Measurements from ENCODE around the gene IRF4.

The IRF4 gene

GRCh38 chr6:381742-382461 lies 9.7 kb upstream of the IRF4 start:
- no peak for DNase-seq (ENCODE audit: low read depth in 2 of 2, low spot score in 1 of 2)

- DNase-seq (ENCODE audit: low read depth in 2 of 2, low spot score in 1 of 2), result no peak
Measured at GRCh38 chr6:382883-383810, 8.4 kb upstream of the IRF4 start.

- no peak for DNase-seq (ENCODE audit: low read depth in 2 of 2, low spot score in 1 of 2)
Measured at GRCh38 chr6:383856-384255, 7.7 kb upstream of the IRF4 start.

GRCh38 chr6:384898-385297 lies 6.7 kb upstream of the IRF4 start:
- DNase-seq (ENCODE audit: low read depth in 2 of 2, low spot score in 1 of 2), result no peak

DNA sequence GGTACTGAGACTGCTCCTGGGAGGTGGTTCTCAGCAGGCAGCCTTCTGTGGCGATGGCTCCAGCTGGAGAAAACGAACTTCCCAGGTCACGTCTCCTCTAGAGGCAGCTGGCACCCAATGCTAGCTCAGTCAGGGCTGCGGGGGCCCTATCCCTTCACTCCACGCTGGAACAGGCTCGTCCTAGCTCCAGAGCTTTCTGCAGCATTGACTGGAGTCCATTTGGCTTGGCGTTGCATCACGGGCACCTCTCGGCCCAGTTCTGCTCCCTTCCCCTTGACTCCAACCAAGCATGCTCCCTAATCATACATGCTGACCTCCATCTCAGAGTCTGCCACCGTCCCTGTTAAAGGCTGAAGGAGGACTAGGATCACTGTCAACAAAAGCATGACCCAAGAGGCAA lies 5.9 kb upstream of the IRF4 start:
- no peak for DNase-seq (ENCODE audit: low read depth in 2 of 2, low spot score in 1 of 2)

GRCh38 chr6:386688-387266 lies 4.8 kb upstream of the IRF4 start:
- DNase-seq (ENCODE audit: low read depth in 2 of 2, low spot score in 1 of 2), result no peak

GRCh38 chr6:387293-387741 lies 4.2 kb upstream of the IRF4 start:
- DNase-seq (ENCODE audit: low read depth in 2 of 2, low spot score in 1 of 2), result no peak

DNA sequence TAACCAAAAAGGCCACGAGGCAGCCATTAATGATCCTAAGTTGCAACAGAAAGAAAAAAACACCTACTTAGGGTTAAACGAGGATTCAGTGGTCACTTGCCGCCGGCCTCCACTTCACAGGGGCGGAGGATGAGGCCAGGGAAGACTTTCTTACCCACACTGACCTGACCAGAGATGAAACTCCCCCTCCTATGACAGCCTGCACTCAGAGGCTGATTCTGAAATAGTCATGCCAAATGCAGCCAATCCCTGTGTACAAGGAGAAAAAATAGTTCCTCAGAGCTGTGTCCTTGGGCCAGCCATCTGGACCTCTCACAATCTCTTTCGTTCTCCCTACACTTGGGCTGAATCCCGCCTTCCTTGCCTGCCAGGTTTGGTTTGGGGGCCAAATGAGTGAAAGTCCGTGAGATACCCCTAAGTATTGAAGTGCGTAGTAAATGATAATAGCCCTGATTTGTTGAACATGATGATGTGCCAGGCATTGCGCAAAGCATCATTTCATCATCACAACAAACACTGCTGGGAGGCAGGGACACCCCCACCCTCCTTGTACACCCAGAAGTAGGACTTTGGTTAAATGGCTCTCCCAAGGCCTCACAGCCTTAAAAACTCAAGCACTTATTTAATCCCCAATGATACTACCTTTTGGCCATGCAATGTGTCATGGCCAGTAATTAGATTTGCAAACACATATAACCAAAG lies 3.2 kb upstream of the IRF4 start:
- no peak for DNase-seq (ENCODE audit: low read depth in 2 of 2, low spot score in 1 of 2)

DNA sequence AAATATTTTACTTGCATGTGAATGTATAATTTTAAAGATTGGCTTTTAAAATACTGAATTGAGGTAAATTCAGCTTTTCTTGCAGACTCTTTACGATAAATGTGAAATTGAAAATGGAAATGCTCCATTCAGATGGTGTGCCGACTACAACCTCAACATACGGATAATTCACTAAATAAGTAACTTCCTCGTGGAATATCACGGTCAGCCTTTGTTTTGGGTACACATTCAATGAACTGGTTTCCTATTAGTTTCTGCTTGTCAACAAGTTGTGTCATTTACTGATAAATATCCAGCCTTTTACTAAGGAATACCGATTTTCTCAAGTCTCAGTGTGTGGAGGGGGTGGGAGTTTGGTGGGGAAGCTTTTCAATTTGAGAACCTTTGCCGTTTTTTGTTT lies 2.4 kb upstream of the IRF4 start:
- DNase-seq (ENCODE audit: low read depth in 2 of 2, low spot score in 1 of 2), result no peak

DNA sequence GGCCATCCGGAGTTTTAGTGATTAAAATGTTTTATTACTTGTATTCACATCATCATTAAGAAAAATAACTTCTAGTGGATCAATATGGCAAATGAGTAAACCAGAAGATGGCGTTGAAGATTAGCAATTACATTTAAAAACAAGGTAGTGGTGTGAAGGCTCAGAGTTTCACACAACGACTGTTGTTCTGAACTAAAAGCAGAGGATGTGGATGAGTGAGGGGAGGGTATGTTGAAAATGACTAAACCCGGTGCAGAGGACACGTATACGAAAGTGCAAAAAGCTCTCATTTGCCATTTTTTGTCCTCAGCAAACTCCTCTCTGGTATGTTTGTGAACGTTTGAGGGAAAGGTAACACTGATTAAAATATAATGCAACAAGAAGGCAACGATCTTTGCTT lies 1.9 kb upstream of the IRF4 start:
- no peak for DNase-seq (ENCODE audit: low read depth in 2 of 2, low spot score in 1 of 2)

- DNase-seq (ENCODE audit: low read depth in 2 of 2, low spot score in 1 of 2), result no peak
Measured at GRCh38 chr6:390914-391558, 516 bp upstream of the IRF4 start.

DNA sequence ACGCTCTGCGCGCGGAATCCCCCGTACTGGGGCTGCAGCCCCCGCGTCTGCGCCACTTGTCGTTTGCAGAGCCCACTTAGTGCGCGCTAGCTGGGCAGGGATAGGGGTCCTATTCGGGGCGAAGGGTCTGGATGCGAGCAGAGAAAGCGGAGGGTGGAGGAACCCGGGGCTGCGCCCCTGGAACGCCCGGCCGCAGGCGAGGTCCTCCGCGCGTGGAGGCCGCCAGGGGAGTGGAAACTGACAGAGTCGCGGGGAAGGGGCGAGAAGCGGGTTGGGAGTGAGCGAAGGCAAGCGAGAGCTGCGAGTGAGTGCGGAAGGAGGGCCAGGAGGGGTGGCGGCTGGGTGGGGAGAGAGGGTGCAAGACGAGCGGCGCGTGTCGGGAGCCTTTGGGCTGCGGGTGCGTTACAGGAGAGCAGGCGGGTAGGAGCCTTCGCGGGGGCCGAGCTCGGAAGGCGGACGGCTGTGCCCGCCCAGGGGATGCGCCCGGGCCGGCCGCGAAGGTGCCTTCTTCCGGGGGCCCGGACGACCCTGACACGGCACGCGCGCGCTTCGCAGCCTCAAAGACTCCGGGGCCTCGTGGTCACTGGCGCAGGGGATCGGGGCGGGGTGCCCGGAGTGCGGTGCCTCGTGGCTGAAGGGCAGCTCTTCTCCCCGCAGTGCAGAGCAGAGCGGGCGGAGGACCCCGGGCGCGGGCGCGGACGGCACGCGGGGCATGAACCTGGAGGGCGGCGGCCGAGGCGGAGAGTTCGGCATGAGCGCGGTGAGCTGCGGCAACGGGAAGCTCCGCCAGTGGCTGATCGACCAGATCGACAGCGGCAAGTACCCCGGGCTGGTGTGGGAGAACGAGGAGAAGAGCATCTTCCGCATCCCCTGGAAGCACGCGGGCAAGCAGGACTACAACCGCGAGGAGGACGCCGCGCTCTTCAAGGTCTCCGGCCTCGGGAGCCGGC lies 1.2 kb downstream of the IRF4 start:
- no peak for DNase-seq (ENCODE audit: low read depth in 2 of 2, low spot score in 1 of 2)

DNA sequence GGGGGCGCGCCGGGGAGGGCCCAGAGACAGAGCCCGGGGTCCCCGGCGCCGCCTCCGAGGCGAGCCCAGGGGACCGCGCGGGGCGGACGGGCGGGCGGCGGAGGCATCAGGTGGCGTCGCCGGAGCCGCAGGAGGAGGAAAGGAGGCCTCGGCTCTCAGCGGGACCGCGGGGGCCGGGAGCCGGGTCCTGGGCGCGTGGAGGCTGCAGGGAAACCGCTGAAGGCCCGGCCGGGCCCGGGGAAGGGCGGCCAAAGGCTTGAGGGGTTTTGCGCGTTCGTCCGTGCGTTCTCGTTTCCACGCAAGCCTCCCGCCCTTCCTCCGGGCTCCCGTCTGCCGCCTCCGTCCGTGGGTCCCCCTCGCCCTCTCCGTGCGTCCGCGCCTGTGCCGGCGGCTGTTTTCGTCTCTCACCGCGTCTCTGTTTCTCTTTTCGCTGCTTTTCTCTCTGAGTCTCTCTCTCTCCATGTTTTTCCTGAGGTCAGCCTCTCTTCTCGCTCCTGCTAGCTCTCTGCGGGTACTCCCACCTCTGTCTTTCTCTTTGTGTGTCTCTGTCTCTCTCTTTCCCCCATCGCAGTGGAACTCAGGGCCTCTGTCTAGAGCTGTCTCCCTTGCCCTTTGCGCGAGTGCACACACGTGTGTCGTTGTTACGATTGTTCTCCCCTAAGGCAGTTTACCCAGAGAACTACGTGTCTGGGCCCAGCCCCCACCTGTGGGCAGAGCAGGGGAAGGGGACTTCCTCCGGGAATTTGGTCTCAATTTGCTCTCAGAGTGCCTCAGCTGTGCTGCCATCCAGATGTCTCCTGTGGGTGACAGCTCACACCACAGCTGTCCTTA lies 2.1 kb downstream of the IRF4 start:
- DNase-seq (ENCODE audit: low read depth in 2 of 2, low spot score in 1 of 2), result no peak

- no peak for DNase-seq (ENCODE audit: low read depth in 2 of 2, low spot score in 1 of 2)
Measured at GRCh38 chr6:394641-395289, 3.2 kb downstream of the IRF4 start.

DNA sequence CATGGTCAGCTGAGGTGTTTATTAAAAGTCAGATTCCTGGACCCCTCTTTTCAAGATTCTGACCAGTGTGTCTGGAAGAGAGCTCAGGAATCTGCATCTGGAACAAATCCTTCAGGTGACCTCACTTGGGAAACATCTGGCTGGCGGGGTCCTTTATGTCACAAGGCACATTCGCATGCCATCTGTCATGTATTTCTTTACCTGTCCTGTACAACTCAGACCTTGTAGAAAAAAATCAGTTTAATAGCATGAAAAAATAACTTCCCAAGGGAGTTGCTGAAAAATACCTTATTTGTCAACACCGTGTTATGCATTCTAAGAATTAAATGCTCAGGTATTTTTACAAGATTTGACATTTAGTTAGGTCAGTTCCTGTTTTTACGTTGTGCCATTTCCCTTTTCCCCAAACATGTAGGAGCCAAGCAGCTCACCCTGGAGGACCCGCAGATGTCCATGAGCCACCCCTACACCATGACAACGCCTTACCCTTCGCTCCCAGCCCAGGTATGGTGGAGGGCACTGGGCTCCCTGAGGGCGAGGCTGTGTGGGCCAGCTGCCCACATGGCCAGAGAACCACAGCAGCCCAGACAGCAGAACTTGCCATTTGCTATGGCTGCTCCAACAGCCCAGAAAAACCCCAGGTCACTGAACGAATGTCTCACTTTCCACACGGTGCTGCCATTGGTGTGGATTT lies 4.0 kb downstream of the IRF4 start:
- DNase-seq (ENCODE audit: low read depth in 2 of 2, low spot score in 1 of 2), result no peak

- DNase-seq (ENCODE audit: low read depth in 2 of 2, low spot score in 1 of 2), result no peak
Measured at GRCh38 chr6:396126-396520, 4.6 kb downstream of the IRF4 start.

DNA sequence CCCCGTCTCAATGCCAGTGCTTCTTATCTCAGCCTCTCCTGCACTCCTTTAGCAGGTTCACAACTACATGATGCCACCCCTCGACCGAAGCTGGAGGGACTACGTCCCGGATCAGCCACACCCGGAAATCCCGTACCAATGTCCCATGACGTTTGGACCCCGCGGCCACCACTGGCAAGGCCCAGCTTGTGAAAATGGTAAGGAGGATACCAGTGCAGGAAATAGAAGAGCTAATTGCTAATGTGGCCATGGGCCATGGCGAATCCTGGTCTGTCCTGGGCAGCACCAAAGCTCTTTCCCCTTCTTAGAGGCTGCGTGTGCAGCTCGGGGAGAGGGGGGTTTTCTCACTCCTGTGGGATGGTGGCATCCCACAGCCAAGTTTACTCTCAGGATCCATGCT lies 5.5 kb downstream of the IRF4 start:
- DNase-seq (ENCODE audit: low read depth in 2 of 2, low spot score in 1 of 2), result no peak

DNA sequence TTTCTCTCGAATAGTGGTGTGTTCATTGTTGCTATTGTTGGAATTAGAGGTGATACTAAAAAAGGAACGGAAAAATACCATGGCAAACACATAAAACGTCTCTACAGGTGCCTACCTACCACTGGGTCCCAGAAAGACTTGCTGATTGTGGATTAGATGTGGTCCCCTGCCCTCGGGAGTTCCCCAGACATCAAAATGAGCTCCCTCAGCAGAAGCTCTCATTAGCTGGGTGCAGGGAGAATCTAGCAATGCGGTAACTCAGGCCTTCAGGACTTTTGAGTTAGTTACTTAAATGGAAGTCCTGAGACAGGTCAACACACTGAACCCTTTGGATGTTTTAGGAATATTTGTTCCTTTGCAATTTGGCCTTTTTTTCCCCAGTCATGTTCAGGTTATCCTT lies 6.1 kb downstream of the IRF4 start:
- DNase-seq (ENCODE audit: low read depth in 2 of 2, low spot score in 1 of 2), result no peak

Measured in stimulated activated CD8-positive, alpha-beta memory T cell treated with anti-CD3 and anti-CD28 coated beads, Interleukin-4, amount 100 ng/mL, for 1 hour (primary cell).